Neuron (in vitro differentiated cells): ENCODE measurements around the gene SLC34A3.
A peak's percentile ranks its signal among the peaks of the same experiment; 100 is the strongest.

ENCODE experiments used
- H2AFZ ChIP-seq: one replicate; pipeline ENCODE4 v1.6.1; 2013; ENCODE audit warnings: low read depth, mild to moderate bottlenecking, inconsistent platforms, low read length, moderate library complexity
- H3K27me3 ChIP-seq: one replicate; pipeline ENCODE4 v1.6.1; 2013; ENCODE audit warnings: low read length; ENCODE audit not compliant: insufficient read depth
- H3K36me3 ChIP-seq: one replicate; pipeline ENCODE4 v1.6.1; 2013; ENCODE audit warnings: low read length; ENCODE audit not compliant: insufficient read depth
- H3K4me1 ChIP-seq: one replicate; pipeline ENCODE4 v1.6.1; 2013; ENCODE audit warnings: low read length; ENCODE audit not compliant: insufficient read depth
- H3K4me3 ChIP-seq: 2 replicates; pipeline ENCODE4 v1.5.1; 2013; ENCODE audit warnings: mild to moderate bottlenecking, low read length, moderate library complexity
- H3K9me3 ChIP-seq: one replicate; pipeline ENCODE4 v1.6.1; 2013; ENCODE audit warnings: low read length

SLC34A3 gene

DNA sequence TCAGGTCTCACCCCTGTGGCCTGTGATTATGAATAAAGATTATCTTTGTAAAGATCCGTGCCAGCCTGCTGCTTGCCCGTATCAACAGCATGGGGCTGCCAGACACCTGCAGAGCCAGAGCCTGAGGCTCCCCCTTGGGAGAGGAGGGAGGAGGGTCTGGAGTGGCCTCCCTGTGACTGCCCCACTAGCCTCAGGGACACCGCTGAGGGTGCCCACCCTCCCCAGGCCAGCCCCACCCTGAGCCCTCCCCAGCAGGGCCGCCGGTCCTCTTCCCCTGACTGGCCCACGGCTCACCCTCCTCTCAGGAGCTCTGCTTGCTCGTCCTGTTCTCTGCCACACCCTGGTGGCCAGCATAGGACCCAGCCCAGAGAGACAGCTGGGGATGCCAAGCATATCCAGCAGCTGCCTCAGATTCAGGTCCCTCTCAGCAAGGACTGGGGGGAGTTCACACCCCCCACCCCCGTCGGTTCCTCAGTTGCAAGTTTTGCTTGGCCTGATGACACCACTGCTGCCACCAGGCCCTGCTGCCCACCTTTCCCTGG lies 40.3 kb upstream of the SLC34A3 start:
- H3K4me1 ChIP-seq, result peaks cover 41% of the 10 kb centered on the region
- no peak overlapping the region for H2AFZ ChIP-seq
- peaks cover 17% of the 10 kb centered on the region for H3K36me3 ChIP-seq
- H3K4me3 ChIP-seq, result no peak overlapping the region
- H3K9me3 ChIP-seq, result no peaks in the 10 kb centered on the region
- H3K27me3 ChIP-seq, result no peaks in the 10 kb centered on the region

- H2AFZ ChIP-seq, result no peak overlapping the region
- H3K36me3 ChIP-seq, result peaks cover 15% of the 10 kb centered on the region
- no peaks in the 10 kb centered on the region for H3K27me3 ChIP-seq
- H3K9me3 ChIP-seq, result no peaks in the 10 kb centered on the region
- H3K4me1 ChIP-seq, result peaks cover 40% of the 10 kb centered on the region
- no peak overlapping the region for H3K4me3 ChIP-seq
These were observed 39.5 kb upstream of the SLC34A3 start for GRCh38 chr9:137191245-137191644.

DNA sequence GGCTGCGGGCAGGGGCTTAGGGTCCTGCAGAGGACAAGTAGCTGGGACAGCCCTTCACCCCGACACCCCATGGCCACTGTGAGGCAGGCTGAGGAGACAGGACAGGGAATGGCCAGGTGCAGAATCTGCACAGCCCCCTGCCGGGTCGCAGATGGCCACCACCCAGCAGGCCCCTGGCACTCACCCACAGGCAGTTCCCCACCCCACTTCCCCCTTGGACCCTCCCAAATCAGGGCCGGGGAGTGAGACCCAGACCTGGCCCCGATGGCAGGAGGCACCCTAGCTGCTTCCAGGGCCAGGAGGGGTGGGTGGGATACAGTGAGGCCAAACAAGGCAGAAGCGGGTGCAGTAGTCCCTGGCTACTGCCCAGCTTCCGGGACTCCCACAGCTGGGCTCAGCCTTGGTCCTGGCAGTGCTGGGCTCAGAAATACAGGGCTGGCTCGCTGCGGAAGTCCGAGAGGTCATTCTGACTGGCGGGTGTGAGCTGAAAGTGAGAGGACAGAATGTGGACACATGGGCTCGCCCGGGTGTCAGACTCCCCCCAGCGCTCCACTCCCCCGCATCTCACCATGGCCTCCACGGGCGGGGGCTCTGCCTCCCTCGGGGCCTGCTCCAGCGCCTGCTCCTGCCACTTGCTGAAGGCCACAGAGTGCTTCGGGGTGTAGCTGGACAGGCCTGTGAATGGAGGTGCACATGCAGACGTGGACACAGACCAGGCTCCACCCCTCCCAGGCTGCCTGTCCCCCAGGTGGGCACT lies 38.8 kb upstream of the SLC34A3 start:
- no peaks in the 10 kb centered on the region for H3K27me3 ChIP-seq
- H3K36me3 ChIP-seq, result peaks cover 15% of the 10 kb centered on the region
- H3K4me3 ChIP-seq, result no peak overlapping the region
- peaks cover 34% of the 10 kb centered on the region for H3K4me1 ChIP-seq
- no peak overlapping the region for H2AFZ ChIP-seq
- H3K9me3 ChIP-seq, result no peaks in the 10 kb centered on the region

DNA sequence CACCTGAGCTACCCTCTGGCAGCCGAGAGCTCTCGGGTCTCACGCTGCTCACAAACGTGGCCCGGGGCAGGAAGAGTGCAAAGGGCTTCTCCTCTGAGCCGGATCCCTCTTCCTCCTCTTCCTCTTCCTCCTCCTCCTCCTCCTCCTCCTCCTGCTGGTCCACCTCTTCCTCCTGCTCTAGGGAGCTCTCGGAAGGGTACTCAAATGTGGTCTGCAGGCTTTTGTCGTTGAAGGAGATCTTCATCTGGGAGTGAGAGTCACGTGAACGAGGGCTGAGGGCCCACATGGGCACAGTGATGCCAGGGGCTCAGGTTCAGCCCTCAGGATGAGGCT lies 38.3 kb upstream of the SLC34A3 start:
- Histone ChIP-seq H3K4me1 (peaks cover 28% of the 10 kb centered on the region), H2AFZ (no peak overlapping the region), H3K9me3 (no peaks in the 10 kb centered on the region), H3K36me3 (peaks cover 15% of the 10 kb centered on the region), H3K27me3 (no peaks in the 10 kb centered on the region), H3K4me3 (no peak overlapping the region)

DNA sequence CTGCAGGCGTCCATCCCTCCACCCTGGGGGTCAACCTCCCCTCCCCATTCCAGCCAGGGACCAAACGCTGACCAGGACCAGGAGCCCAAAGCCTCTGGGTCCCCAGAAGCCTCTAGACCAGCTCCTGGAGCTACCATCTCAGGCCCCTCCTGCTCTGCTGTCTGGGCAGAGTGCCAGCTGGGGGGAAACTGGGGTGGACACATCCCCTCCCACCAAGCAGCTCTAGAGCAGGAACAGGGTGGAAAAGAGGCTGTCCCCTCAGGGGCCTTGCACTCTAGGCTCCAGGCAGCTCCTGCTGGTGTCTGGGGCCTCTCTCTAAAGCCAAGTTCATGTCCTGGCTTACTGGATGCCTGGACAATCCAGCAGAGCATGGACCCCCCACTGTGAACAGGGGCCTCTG lies 37.8 kb upstream of the SLC34A3 start:
- Histone ChIP-seq H3K27me3 (no peaks in the 10 kb centered on the region), H3K4me3 (no peak overlapping the region), H3K9me3 (no peaks in the 10 kb centered on the region), H3K4me1 (peaks cover 24% of the 10 kb centered on the region), H3K36me3 (peaks cover 15% of the 10 kb centered on the region), H2AFZ (no peak overlapping the region)

- no peaks in the 10 kb centered on the region for H3K27me3 ChIP-seq
- no peak overlapping the region for H2AFZ ChIP-seq
- H3K36me3 ChIP-seq, result peaks cover 15% of the 10 kb centered on the region
- no peak overlapping the region for H3K4me3 ChIP-seq
- no peaks in the 10 kb centered on the region for H3K9me3 ChIP-seq
- peaks cover 27% of the 10 kb centered on the region for H3K4me1 ChIP-seq
These were observed 36.9 kb upstream of the SLC34A3 start for GRCh38 chr9:137193771-137194170.

DNA sequence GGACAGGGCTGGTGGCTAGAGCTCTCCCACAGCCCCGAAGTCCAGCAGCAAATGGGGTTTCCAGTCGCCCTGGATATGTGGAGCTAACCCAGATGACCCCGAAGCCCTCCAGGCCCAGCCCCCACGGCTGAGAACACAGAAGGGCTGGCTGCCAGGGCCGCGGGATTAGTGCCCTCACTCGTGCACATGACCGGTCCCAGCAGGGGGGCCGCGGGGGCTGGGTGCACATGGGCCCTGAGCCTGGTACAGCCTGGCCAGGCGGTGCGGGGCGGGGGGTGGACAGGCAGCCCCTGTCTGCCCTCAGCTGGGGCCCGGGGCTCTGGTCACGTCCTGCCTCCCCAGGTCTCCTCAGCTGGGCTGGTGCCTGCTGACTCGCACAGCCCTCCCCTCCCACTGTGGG lies 36.3 kb upstream of the SLC34A3 start:
- Histone ChIP-seq H3K27me3 (no peaks in the 10 kb centered on the region), H2AFZ (no peak overlapping the region), H3K4me3 (no peak overlapping the region), H3K4me1 (peaks cover 29% of the 10 kb centered on the region), H3K9me3 (no peaks in the 10 kb centered on the region), H3K36me3 (peaks cover 15% of the 10 kb centered on the region)

DNA sequence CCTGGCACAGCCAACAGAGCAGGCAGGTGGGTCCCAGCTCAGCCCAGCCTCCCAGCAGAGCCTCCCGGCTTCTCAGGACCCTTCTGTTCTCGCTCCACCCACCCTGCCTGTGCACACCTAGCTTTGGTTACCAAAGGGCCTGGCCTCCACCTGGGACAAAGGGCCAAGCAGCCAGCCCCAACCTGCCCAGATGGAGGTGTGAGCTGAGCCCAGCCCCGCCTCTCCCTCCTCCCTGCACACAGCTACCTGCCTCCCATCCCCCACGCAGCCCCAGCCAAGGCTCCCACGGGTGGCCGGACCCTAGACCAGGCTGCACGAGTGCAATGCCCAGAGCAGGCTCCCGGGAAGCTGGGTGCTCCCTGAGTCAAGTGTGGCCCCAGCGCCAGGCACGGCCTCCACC lies 35.8 kb upstream of the SLC34A3 start:
- no peak overlapping the region for H3K4me3 ChIP-seq

DNA sequence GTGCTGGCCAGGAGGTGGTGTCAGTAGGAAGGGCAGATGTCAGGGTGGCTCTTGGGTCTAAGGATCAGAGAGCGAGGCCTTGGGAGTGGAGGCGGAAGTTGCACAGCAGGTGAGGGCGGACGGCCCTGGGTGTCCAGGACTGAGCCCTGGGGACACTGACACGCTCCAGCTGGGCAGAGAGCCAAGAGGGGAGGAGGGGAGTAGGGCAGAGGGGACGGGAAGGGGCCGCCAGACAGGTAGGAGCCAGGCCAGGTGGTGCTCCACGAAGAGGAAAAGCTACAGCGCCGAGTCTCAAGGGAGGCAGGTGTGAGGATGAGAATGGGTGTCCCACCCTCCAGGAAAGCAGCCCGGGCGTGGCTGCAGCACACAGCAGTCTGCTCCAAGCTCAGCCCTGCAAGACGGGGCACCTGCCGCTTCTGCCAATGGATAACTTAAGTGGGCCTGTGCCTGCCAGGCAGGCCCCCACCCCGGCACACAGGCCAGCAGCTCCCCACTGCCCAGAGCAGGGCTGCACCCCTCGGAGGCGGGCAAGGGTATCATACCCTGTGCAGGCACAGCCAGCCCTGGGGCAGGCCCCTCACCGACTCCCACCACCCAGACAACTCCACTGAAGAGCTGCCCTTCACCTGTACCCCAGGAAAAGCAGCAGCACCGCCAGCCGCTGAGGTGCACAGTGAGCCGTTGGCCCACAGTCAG lies 35.0 kb upstream of the SLC34A3 start:
- no peaks in the 10 kb centered on the region for H3K9me3 ChIP-seq
- no peaks in the 10 kb centered on the region for H3K27me3 ChIP-seq
- H2AFZ ChIP-seq, result no peak overlapping the region
- peaks cover 24% of the 10 kb centered on the region for H3K4me1 ChIP-seq
- H3K4me3 ChIP-seq, result no peak overlapping the region
- H3K36me3 ChIP-seq, result peaks cover 15% of the 10 kb centered on the region

More for the DNA sequence above, 35.8 kb upstream of the SLC34A3 start:
- H3K27me3 ChIP-seq, result no peaks in the 10 kb centered on the region
- no peak overlapping the region for H2AFZ ChIP-seq
- H3K9me3 ChIP-seq, result no peaks in the 10 kb centered on the region
- H3K36me3 ChIP-seq, result peaks cover 15% of the 10 kb centered on the region
- peaks cover 27% of the 10 kb centered on the region for H3K4me1 ChIP-seq

GRCh38 chr9:137198051-137198901 lies 32.4 kb upstream of the SLC34A3 start:
- Histone ChIP-seq H3K27me3 (no peaks in the 10 kb centered on the region), H2AFZ (no peak overlapping the region), H3K36me3 (no peaks in the 10 kb centered on the region), H3K4me1 (peaks cover 40% of the 10 kb centered on the region), H3K4me3 (no peak overlapping the region), H3K9me3 (no peaks in the 10 kb centered on the region)

DNA sequence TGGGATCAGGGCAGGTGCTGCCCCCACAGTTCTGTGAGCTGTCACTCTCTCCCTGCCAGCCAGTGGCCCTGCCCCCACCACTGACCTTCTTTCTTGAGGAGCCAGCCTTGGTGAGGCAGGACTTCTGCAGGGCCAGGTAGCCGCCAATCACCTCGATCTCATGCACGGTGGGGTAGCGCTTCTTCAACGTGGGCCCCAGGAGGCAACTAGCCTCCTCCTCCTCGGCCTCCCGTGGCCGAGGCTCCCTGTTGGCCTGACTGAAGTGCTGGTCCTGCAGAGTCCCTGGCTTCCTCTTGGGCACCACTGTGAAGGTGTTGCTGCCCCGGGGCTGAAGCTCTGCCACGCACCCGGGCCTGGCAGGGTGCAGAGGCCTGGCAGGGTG lies 31.8 kb upstream of the SLC34A3 start:
- Histone ChIP-seq H3K9me3 (no peaks in the 10 kb centered on the region), H2AFZ (no peak overlapping the region), H3K36me3 (no peaks in the 10 kb centered on the region), H3K4me3 (no peak overlapping the region), H3K27me3 (no peaks in the 10 kb centered on the region), H3K4me1 (peaks cover 41% of the 10 kb centered on the region)

GRCh38 chr9:137199411-137200121 lies 31.1 kb upstream of the SLC34A3 start:
- Histone ChIP-seq H3K4me3 (peak overlapping the region; percentile 39), H3K4me1 (peaks cover 42% of the 10 kb centered on the region), H3K9me3 (no peaks in the 10 kb centered on the region), H3K36me3 (no peaks in the 10 kb centered on the region), H2AFZ (no peak overlapping the region), H3K27me3 (no peaks in the 10 kb centered on the region)
